HG03558 (cell line): ENCODE measurements around the gene NEAT1.

Experiments used
- ATAC-seq: cut with Tn5 transposase; IDR thresholded peaks from one replicate; pipeline ENCODE4 v1.9.1; 2021; ENCODE audit warnings: moderate number of reproducible peaks; ENCODE audit not compliant: unreplicated experiment; ENCODE audit errors: extremely low read depth

Gene NEAT1

DNA sequence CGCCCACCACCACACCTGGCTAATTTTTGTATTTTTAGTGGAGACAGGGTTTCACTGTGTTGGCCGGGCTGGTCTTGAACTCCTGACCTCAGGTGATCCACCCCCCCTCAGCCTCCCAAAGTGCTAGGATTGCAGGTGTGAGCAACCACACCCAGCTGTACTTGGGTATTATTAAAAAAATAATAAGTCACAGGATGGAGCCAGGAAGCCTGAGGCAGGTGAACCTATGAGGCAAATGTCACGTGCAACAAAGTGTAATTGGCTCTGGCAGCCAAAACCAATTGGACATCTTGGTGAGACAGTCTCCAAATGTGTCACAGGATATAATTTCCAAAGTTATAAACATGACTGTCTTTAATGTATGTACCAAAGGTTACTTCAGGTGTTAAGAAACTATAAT is 52.3 kb downstream of the NEAT1 start:
- ATAC-seq = no peak

DNA sequence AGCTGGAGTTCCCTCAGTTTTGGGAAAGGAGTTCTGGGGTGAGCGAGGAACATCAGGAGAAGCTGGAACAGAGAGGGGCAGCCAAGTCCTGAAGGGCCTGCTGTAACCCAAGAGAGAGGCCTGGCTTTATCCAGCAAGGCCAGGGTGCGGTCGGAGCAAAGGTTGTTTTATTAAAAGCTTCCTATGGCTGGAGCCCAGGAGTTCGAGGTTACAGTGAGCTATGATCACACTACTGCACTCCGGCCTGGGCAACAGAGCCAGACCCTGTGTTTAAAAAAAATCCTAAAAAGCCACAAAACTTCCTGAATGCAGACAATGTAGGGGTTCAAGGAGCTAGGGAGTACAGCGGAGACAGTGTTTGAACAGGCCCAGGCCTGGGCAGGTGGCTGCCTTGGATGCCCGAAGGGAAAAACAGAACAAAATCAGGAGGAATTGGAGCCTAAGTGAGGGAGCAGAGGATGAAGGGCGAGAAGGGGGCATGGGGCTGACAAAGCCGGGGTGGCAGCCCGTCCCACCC is 54.1 kb downstream of the NEAT1 start:
- ATAC-seq = no peak

DNA sequence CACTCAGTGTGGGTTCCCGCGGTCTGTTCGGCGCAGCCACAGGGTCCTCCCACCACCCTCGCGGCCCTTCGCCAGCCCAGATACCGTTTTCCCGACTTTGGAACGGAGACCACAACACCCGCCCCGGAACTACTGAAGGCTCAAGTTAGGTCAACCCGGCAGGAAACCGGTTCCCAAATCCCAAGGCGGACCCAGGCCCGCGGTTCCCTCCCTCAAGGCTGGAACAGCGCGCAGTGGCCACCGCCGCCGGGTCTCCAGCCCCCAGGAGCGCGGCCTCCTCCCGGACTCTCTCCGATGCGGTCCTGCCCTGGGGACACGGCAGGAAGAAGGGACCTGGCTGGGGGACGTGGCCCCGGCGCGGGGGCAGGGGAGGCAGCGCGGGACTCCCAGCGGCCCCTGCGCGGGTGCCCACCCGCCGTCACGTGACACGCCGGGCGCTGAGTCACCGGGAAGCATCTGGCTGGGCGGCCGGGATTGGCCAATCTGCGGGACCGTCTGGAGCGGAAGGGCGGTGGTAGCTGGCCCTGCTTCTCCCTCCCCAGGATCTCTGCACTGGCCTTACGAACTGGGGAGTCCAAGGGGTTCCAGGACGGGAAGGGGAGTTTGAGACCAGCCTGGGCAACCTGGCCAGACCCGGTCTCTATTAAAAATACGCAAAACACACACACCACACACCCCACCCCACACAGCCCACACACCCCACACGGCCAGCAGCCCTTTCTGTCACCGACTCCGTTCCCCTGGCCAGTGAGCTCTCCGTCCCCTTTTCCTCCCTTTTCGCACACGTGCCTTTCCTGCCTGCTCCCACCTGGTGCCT is 54.8 kb downstream of the NEAT1 start:
- ATAC-seq = no peak

DNA sequence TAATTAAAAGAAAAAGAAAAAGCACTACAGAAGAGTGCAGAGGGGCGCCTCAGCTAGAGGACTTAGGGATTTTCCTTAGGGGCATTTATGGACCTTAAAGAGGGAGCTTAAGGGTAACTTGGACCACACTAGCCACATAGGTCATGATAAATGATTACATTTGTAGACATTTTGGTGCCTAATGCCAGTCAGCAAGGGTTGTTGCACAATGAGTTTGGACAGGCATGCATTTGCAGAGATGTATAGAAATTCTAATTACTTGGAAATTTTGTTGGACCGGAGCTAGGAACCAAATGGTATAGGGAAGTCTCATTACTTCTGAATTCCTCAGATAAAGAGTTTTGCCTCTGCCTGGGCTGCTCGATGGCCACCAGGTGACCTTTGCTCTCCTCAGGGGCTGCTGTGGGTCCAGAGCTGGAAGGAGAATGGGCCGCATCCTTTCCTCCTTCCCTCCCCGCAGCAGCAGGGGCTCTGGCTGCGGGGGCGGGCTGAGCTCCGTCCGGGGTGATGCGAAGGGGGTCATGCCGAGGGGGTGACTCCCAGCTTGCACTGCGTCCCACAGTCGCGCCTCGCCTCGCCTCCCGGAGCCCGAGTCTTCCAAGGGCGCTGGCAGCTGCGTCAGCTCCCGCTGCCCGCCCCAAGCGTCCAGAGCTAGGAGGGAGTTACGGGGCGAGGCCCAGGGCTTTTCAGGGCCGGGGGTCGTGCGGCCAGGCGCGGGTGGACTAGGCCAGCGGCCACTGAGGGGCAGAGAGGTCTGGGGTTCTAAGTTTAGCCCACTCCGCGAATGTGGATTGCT is 56.0 kb downstream of the NEAT1 start:
- no peak for ATAC-seq

DNA sequence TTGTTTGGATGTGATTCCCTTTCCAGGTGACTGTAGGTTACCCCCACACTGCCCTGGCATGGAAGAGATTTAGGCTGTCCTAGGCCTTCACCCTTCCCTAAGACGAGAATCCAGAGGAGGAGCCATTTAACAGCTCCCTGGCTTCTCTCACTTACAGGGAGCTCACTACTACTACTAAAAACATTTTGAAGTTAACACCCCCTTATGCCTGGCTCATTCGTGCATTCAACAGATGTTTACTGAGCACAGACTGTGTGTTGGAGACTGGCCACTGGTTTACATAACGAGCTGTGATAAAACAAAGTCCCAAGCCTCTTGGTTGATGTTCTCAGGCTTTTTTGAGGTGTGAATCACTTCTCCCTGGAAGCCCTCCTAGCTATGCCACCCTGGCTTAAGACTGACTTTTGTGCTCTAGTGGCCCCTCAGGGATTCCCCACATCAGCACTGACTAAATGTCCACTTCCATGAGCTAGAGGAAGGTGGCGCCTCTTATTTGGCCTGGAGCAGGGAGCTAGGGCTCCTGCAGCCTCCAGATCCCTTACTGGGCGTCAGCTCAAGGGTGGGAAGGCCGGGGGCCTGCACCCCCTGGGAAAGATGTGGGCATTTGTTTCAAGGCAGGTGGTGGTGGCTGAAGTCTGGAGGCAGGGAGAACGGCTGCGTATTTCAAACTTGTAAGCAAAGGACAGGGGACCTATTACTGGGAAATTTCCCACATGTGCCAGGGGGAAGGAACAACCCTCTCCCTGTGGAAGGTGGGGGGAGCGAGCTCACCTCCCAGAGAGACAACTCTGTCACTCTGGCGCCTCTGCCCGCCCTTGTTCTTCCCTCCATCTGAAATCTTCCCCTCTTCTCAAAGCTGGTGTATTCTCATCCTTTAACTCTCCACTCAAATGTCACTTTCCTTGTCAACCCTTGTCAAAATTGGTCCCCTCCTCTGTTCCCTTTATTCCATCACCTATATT is 56.9 kb downstream of the NEAT1 start:
- no peak for ATAC-seq

DNA sequence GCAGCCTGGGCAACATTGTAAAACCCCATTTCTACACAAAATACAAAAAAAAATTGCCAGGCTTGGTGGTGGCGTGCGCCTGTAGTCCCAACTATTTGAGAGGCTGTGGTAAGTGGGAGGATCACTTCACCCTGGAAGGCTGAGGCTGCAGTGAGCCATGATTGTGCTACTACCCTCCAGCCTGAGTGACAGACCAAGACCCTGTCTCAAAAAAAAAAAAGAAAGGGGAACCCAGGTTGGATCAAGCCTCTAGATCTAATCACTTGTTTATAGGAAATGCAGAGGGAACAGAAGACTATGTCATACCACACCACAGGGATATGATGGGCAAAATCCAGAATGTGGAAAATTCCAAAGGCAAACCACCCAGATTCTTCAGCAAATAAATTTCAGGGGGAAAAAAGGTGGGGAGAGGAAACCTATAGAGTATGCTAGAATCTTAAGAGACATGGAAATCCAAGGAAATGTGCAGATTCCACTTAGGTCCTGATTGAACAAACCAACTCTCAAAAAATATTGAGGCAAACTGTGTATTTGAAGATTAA is 59.8 kb downstream of the NEAT1 start:
- no peak for ATAC-seq

DNA sequence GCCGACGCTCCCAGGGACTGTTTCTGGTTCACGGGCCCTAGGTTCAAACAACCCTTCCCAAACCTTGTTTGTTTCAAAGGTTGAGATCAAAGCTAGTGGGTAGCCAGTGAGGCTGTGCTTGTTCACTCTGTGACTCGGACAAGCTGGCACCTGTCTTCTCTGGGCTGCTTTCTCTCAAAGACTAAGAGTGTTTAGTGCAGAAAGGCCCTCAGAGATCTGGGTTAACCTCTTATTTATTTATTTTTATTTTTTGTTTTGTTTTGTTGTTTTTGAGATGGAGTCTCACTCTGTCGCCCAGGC is 63.3 kb downstream of the NEAT1 start:
- no peak for ATAC-seq

DNA sequence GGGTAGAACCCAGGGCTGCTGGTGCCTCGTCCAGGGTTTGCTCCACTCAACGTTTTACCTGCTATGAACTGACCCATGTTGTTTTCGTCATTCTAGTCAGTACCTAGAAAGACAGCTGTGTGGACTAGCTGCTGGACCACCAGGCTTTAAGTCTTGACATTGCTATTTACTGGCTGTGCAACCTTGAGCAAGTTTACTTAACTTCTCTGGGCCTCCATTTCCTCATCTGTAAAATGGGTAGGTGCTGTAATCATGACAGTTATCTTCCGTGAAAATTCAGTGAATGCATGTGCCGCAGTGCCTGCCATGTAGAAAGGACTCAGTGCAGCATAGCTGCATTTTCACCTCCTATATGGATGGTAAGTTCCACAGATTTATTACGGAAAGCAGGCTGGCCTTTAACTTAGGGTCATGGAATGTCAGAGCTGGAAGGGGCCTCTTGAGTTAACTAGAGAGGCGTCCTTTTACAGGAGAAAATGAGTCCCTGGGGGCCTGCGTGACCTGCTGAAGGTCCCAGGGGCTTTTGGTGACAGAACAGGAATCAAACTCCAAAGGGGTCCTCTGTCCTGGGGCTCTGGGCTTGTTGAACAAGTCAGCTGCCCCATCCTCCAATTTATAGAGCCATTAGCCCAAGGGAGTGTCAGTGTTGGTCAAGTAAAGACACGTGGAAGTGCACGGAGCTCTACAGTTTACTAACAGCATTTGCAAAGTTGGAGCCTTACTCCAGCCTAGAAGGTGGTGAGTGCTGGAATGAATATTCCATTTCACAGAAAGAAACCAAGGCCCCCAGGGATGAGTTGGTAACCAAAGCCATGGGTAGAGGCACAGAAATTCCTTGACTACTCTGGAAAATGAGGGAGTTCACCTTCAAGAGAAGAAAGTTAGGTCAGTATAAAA is 64.2 kb downstream of the NEAT1 start:
- ATAC-seq = no peak

DNA sequence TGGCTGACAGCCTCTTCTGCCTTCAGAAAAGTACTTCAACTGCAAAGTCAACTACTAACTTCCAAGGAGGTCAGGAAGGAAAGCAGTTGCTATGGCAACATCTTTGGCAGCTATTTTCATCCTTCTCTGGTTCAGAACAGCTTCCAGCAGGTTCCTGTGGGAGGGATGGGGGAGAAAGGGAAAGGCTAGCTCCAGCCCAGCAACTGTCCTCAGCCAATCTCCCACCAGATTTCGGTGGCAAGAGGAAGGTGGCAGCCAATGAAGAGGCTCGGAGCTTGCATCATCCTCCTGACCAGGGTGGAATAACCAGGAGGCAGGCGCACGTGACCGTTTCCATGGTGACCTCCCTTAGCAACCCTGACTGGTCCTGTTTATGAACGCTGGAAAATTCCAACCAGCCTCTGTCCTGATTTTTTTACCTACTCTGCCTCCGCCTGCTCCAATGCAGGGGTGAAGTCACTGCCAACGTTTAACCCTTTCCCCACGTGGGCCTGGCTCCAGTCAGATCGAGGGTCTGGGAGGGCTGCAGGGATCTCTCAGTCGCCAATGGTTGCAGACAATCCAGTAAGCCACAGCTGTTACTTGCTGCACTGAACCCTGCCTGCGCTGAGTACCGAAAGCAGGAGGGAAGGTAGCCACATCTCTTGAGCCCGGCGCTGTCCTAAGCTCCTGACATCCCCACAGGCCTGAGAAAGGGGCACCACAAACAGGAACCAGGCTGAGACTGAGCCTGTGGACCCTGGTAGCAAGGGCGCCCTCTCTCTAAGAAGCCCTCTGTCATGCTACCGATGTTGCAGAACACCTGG is 65.1 kb downstream of the NEAT1 start:
- no peak for ATAC-seq

DNA sequence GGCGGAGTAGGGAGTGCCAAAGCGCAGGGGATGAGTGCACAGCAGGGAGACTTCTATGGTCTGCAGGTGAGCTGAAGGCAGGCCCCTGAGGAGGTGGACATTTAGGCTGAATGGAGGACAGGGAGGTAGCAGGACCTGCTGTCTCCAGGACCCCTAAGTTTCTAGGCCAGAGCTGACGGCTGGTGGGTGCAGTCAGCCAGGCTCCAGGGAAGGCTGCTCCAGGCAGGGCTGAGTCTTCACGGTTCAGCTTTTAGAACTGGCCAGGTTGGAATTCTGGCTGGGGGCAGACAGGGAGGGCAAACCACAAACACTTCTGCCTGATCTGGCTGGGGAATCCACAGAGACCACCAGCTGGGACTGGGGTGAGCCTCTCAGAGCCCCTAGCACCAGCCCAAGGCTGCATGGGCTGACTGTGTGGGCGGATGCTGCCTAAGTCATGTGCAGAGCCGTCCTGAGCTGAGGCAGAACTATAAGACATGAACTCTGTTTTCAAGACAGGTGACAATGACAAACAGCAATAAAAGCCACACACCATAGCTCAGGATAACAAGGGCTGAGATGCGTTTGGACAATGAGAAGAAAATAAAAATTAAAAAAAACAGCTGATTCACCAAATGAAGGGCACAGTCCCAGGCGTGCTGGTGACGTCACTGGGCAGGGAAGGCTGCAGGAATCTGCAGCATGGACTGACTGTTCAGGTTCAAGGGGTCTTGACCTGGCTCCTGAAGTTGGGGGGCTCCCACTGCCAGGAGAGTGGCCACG is 65.9 kb downstream of the NEAT1 start:
- ATAC-seq = no peak

DNA sequence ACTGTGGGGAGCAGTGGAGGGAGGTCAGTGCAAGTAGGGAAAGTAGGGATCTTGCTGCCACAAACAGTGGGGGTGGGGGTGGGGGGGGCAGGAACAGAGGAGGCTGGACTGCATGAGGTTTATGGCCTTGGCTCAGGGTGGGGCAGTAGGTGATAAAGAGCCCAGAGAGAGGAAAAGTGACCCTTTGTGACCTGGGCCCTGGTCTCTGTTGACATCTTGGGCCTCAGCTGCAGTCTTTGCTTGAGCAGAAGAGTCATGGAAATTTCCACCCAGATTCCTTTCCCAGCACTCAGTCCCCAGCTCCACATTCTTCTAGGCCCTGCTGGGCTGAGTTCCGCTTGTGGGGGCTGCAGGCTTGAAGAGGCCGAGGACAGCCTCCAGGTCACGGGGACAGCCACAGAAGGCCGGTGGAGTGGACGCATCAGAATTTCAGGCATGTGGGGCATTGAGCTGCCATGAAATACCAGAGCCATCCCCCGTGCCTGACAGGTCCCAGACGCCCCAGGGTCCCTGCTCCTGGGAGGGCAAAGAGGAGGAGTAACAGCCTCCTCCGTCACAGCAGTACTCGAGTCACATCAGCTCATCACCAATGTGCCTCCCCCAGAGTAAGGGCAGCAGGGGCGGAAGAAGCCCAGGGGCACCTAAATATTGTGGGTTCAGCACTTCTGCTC is 66.6 kb downstream of the NEAT1 start:
- ATAC-seq = no peak

DNA sequence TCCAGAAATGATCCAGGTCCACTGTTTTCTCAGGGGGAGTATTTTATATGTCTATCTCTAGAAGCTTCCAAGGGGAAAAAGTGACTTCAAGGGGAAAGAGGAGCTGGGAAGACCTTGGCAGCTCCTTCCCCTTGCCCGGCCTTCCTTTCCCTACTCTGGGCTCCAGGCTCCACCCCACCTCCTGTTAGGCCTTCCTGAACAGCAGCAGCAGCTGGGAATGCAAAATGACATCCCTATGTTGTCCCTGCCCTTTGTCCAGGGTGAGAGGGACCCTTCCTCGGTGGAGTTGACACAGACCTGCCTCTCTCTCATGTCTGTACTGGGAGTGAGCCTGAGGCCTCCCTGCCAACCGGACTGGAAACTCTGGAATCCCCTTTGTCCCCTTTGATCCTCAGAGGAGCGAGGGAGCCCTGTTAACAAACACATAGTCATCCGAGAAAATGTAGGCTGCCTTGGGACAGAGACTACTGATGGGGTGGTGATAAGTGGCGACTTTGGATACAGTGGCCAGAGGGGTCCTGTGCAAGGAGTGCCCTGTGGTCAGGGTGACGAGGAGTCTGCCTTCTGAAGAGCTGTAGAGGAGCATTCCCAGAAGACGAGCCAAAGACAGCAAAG is 67.2 kb downstream of the NEAT1 start:
- no peak for ATAC-seq

DNA sequence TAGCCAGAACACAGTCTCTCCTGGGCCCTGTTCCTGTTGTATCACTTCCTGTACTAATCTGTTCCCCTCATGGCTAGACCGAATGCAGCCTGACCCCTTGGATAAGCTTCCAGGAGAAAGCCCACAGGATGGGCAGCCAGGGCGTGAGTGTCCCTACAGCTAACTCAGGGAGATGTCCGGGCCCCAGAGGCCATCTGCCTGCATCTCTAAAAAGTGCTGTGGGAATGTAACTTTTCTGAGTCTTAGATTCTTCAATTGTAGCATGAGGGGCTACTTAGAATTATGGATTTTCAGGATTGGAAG is 68.5 kb downstream of the NEAT1 start:
- no peak for ATAC-seq

DNA sequence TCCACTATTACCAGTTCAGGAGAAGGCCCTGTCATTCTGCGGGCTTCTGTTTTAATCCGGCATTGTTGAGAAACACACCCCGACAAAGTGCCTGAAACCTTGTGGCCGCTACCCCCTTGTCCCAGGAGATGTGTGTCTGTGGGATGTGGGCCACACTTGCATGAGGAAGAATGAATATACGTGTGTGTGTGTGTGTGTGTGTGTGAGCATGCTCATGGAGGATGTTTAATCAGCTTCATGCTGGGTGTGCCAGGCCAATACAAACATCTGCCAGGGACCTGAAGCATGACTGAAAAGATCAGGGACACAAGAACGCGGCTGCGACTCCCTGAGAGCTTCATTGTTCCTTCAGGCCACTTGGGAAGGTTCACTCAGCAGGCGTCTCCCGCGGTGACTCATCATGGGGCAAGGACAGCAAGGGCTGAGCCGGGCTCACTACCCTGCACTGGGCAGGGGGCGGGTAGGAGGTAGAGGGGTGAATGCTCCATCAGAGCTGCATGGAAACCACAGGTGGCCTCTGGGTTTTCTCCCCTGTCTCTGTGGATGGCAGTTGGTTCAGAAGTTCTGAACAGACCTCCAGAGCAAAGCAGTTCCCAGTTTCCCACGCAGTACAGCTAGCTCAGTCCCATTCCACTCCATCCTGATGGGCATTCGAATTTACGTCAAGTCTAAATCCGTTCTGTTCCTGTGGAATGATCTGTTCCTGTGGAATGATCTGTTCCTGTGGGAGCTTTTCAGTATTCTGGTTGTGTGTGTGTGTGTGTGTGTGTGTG is 69.2 kb downstream of the NEAT1 start:
- no peak for ATAC-seq

DNA sequence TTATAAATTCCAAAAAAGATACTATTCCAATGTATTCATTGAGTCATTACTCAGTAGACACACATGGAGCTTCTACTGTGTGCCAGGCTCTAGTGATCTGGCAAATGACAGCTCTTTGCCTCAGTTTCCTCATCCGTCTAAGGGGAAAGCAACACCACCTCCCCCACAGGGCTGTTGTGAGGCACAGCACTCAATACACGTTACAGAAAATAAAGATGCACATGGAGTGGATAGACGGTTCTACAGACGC is 69.7 kb downstream of the NEAT1 start:
- ATAC-seq = no peak

DNA sequence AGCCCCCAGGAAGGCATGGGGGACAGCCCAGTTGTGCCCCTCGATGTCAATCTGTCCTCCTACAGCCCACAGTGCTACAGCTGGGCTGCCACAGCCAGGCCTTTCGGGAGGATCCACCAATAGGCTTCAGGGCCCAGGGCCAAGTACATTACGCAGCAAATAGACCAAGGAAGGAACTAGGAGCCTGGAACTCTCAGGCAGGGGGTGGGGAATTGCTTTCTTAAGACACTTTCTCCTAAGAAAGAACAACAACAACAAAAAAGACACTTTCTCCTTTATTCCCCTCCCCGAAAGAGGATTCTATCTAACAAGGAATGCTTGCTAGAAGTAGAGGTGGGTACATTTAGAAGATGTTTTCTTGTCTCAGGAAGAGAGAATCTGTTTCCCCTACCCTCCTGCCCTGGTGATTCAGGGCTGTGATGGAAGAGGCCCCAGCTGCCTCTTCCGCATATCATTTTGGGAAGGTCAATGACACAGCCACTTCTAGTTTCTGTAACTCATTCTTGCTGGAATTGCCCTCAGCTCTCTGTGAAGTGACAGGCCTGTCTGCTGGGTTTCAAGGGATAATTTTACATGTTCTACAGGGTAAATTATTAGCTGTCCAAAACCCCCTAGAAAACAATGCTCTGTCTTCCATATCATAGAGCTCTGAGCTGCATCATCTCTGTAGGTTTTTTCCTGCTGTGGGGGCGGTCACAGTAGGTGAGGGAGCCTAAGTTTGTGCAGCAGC is 70.2 kb downstream of the NEAT1 start:
- ATAC-seq = no peak
